Esophagus squamous epithelium (tissue), 5 donors: ENCODE results near the gene RAET1G. TPM values are rescaled to one million over a fixed set of nuclear protein-coding genes. Genes with fewer than 3 reads are reported as not detected.
A peak's percentile ranks its signal among the peaks of the same experiment; 100 is the strongest.

Source experiments
- DNase-seq: peaks from one replicate; lab custom pipeline; 2025; lab: John Stamatoyannopoulos, UW
- H3K27ac ChIP-seq, 4 donors: fragments of 200-600 bp; sonication (generic); one replicate each; pipeline ENCODE4 v1.5.1; 2016 to 2019; ENCODE audit warnings: mild to moderate bottlenecking in 1 of 4
- H3K27me3 ChIP-seq, 4 donors: fragments of 200-600 bp; sonication (generic); 1 replicate in 3 of 4; 2 replicates in 1 of 4; pipeline versions ENCODE4 v1.5.1 to v1.6.0; 2017 to 2021; ENCODE audit warnings: antibody characterized with exemption in 1 of 4
- H3K36me3 ChIP-seq, 3 donors: fragments of 200-600 bp; sonication (generic); one replicate each; pipeline ENCODE4 v1.5.1; 2016 to 2019
- H3K4me1 ChIP-seq, 3 donors: fragments of 200-600 bp; sonication (generic); one replicate each; pipeline ENCODE4 v1.5.1; 2017 to 2019
- H3K4me3 ChIP-seq, 4 donors: fragments of 200-600 bp; sonication (generic); 1 replicate in 3 of 4; 2 replicates in 1 of 4; pipeline ENCODE4 v1.5.1; 2016 to 2019; ENCODE audit warnings: mild to moderate bottlenecking in 2 of 4, moderate library complexity in 1 of 4
- H3K9me3 ChIP-seq, 3 donors: fragments of 200-600 bp; sonication (generic); one replicate each; pipeline ENCODE4 v1.5.1; 2016 to 2019
- POLR2A ChIP-seq, 4 donors: fragments of 450-650 bp; IDR thresholded peaks; one replicate each; pipeline ENCODE4 v1.6.1; 2017; ENCODE audit warnings: antibody characterized with exemption in 4 of 4, mild to moderate bottlenecking in 4 of 4, moderate library complexity in 3 of 4
- WGBS, 2 donors: methylation state at CpG; one replicate each; pipeline ENCODE4 v1.1.5; 2018; 5-methylcytosine and 5-hydroxymethylcytosine counted together
- intact Hi-C: fragments of 100-400 bp; cut with DNase I; formaldehyde crosslinking; loops from one replicate; pipeline ENCODE4 v1.15.0; 2022
- total RNA-seq, 4 donors: library from RNA; depleted of rRNA; stranded (reverse); fragments of >200 nt; gene quantifications; one replicate each; pipeline ENCODE4 v1.1.0, GENCODE V29; 2016
- TF ChIP-seq, protein P1 (sequence below), 6 experiments: fragments of 450-650 bp in 4 of 6; fragments of 200-600 bp in 2 of 6; sonication (generic) in 2 of 6; IDR thresholded peaks; one replicate each; pipeline ENCODE4 v1.5.1; 2016 to 2019; ENCODE audit warnings: antibody characterized with exemption in 6 of 6, mild to moderate bottlenecking in 4 of 6, moderate library complexity in 4 of 6
- donor health status: DM: yes; HTN: yes; CAD: no.

The RAET1G gene
- total RNA-seq, 4 donors from 2014 or later, result 9.0 to 26.8 (median 13.5) TPM

DNA sequence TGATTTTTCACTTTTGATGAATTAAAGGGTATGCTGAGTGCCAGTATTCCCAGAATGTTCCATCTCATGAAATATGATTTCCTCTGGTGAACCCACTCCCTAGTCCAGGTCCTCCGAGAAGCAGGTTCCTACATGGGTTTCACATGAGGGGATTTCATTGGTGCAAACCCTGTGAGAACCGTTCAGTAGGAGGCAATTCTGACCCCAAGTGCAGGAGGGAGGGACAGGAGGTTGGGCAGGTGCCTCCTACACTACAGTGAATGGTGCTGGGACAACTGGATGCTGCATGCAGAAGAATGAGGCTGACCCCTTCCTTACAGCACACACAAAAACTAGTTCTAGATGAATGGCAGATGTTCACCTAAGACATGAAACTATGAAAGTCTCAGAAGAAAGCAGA lies 13.8 kb upstream of the RAET1G start:
- Histone ChIP-seq H3K9me3 (no peaks in the 10 kb centered on the region), H3K27ac (no peak overlapping the region), H3K36me3 (no peaks in the 10 kb centered on the region), H3K4me3 (no peak overlapping the region), H3K4me1 (peaks cover 17 to 31% (median 18%) of the 10 kb centered on the region in 3 donors), H3K27me3 (peaks cover 8 to 98% (median 36%) of the 10 kb centered on the region in 4 donors)
- TF ChIP-seq POLR2A (IDR thresholded peaks at IDR 0.05), result no peak
- TF ChIP-seq, protein P1, sequence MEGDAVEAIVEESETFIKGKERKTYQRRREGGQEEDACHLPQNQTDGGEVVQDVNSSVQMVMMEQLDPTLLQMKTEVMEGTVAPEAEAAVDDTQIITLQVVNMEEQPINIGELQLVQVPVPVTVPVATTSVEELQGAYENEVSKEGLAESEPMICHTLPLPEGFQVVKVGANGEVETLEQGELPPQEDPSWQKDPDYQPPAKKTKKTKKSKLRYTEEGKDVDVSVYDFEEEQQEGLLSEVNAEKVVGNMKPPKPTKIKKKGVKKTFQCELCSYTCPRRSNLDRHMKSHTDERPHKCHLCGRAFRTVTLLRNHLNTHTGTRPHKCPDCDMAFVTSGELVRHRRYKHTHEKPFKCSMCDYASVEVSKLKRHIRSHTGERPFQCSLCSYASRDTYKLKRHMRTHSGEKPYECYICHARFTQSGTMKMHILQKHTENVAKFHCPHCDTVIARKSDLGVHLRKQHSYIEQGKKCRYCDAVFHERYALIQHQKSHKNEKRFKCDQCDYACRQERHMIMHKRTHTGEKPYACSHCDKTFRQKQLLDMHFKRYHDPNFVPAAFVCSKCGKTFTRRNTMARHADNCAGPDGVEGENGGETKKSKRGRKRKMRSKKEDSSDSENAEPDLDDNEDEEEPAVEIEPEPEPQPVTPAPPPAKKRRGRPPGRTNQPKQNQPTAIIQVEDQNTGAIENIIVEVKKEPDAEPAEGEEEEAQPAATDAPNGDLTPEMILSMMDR (IDR thresholded peaks at IDR 0.05), result no peak
- WGBS, 2 donors, result 51 to 56% methylated on average over 2 of the region's 2 CpGs
- intact Hi-C loops, result loop anchor here (5.0 to 10.0 kb wide), 2 partner anchors 81 to 468 kb away; no protein-coding TSS in a partner anchor
- DNase-seq, result no peak

DNA sequence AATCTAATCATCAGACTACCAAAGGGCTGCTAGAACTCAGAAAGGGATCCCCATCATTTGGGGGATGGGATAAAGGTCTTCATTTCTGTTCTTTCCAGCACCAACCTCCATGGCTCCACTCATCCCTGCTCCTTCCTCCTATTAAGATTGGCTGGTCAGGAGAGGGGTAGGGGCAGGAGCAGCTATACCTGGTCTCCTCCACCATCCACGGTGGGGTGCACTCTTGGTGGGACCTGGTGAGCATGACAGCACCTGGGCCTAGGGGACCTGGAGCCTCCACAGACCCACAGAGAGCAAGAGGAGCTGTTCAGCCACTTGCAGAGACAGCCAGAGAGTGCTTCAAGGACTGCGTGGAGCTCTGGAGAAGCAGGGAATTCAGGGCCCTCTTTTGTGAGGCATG lies 12.7 kb upstream of the RAET1G start:
- no peak for TF ChIP-seq POLR2A (IDR thresholded peaks at IDR 0.05)
- TF ChIP-seq, protein P1 (IDR thresholded peaks at IDR 0.05), result no peak
- intact Hi-C loops, result loop anchor here (5.0 to 10.0 kb wide), 2 partner anchors 82 to 469 kb away; no protein-coding TSS in a partner anchor
- Histone ChIP-seq H3K4me1 (peaks cover 11 to 21% (median 11%) of the 10 kb centered on the region in 3 donors), H3K36me3 (no peaks in the 10 kb centered on the region), H3K9me3 (no peaks in the 10 kb centered on the region), H3K27ac (no peak overlapping the region), H3K27me3 (peaks cover 8 to 98% (median 32%) of the 10 kb centered on the region in 4 donors), H3K4me3 (no peak overlapping the region)
- no peak for DNase-seq
- 53 to 70% methylated on average over 1 to 2 of the region's 2 CpGs for WGBS, 2 donors

DNA sequence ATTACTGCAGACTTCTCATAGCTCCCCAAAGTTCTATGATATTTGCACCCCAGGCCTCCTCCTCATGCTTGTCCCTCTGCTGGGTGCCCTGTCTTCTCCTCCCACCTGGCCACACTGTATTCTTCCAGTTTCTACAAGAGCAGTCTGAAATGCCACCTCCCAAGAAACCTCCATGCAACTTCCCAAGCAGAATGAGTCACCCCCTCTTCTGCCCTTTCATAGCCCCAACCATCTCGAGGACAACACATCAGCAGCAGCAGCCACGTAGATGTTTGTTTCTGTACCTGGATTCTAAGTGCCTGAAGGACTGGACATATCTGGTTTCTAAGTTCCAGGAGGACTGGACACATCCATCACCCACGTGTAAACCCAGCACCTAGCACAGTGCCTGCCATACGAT lies 12.3 kb upstream of the RAET1G start:
- Histone ChIP-seq H3K27ac (no peak overlapping the region), H3K4me3 (no peak overlapping the region), H3K9me3 (no peaks in the 10 kb centered on the region), H3K27me3 (peaks cover 8 to 98% (median 28%) of the 10 kb centered on the region in 4 donors), H3K36me3 (no peaks in the 10 kb centered on the region), H3K4me1 (peaks cover 11 to 19% (median 11%) of the 10 kb centered on the region in 3 donors)
- DNase-seq, result no peak
- no peak for TF ChIP-seq POLR2A (IDR thresholded peaks at IDR 0.05)
- TF ChIP-seq, protein P1 (IDR thresholded peaks at IDR 0.05), result no peak
- WGBS, 2 donors, result 34 to 36% methylated on average over 4 of the region's 4 CpGs
- intact Hi-C loops, result loop anchor here (5.0 to 10.0 kb wide), 2 partner anchors 82 to 470 kb away; no protein-coding TSS in a partner anchor

DNA sequence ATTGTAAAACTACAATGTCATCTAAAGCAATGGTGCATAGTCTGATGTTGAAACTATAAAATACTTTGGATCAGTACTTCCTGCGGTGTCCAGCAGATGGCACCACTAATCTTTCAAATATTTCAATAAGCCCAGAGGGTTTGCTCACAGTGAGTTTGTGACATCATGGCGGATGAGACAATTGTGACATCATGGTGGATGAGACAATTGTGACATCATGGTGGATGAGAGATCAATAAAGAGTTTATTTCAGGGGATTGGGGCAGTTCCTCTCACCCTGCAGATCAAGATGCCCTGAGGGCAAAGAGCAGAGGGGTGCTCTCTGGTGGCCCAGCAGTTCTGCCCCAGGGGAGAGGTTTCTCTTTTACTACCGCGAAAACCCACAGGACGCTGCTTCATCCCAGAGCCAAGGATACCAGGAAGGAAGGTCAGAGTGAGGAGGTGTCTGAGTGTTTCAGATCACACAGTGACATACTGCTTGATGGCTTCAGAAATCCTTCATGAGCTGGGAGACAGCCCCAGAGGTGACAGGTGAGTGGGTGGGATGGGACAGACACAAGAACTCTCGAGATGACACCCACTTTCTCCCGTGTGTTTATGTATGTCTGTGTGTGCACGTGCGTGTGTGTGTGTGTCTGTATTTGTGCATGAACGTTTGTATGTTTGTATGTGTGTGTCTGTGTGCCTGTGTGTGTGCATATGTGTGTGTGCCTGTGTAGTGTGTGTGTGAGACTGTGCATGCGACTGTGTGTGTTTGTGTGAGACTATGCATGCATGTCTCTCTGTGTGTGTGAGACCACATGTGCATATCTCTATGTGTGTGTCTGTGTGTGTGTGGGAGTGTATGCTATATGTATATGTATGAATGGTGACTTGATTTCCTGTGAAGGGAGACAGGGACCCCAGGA lies 11.6 kb upstream of the RAET1G start:
- Histone ChIP-seq H3K27me3 (peaks cover 6 to 98% (median 21%) of the 10 kb centered on the region in 4 donors), H3K4me3 (no peak overlapping the region), H3K36me3 (no peaks in the 10 kb centered on the region), H3K9me3 (no peaks in the 10 kb centered on the region), H3K27ac (no peak overlapping the region), H3K4me1 (peaks cover 11 to 19% (median 11%) of the 10 kb centered on the region in 3 donors)
- WGBS, 2 donors, result 31 to 38% methylated on average over 10 to 11 of the region's 11 CpGs
- intact Hi-C loops, result loop anchor here (5.0 to 10.0 kb wide), 2 partner anchors 83 to 470 kb away; no protein-coding TSS in a partner anchor
- TF ChIP-seq, protein P1 (IDR thresholded peaks at IDR 0.05), result peak; percentile 83 to 89 (median 86)
- TF ChIP-seq POLR2A (IDR thresholded peaks at IDR 0.05), result no peak
- no peak for DNase-seq

DNA sequence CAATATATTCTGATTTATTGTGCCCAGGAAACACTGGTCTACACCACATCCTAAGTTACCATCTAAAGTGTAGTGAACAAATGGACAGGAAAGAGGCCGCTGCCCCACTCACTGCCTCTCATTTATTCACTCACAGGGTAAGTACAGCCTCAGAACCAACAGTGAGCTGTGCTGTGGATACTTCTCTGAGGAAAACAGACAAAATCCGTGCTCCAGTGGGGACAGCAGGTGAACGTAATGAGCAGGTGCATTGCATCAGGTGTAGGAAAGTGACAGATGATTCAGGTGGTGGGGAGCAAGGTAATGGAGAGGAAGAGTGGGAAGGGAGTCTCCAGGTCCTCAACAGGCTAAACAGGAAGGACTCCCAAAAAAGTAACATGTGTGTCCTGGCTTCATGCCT lies 10.5 kb upstream of the RAET1G start:
- DNase-seq, result no peak
- intact Hi-C loops, result loop anchor here (10.0 kb wide), 1 partner anchor 471 kb away; no protein-coding TSS in a partner anchor
- TF ChIP-seq POLR2A (IDR thresholded peaks at IDR 0.05), result no peak
- TF ChIP-seq, protein P1 (IDR thresholded peaks at IDR 0.05), result no peak
- Histone ChIP-seq H3K27me3 (peaks cover 0 to 98% (median 15%) of the 10 kb centered on the region in 4 donors), H3K4me3 (no peak overlapping the region), H3K27ac (no peak overlapping the region), H3K36me3 (no peaks in the 10 kb centered on the region), H3K9me3 (no peaks in the 10 kb centered on the region), H3K4me1 (peaks cover 4 to 10% (median 4%) of the 10 kb centered on the region in 3 donors)
- 19 to 38% methylated on average over 3 of the region's 3 CpGs for WGBS, 2 donors
